ENCODE results near the gene UBXN6.

Gene UBXN6

DNA sequence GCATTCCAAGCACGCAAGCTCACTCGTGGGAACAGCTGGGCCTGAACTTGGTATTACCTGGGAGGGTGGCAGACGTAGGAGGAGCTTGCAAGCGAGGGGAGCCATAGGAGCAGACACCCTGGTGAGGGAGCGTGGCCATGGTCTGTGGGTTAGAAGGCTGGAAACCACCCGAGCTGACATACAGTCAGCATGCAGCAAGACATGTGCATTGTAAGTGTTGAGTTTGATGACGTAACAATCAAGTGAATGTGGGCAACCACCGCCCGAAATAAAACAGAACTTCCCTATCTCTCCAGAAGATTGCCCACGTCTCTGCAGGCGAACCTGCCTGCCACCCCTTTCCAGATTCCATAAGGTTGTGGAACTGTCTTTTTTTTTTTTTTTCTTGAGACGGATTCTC is 26.8 kb downstream of the UBXN6 start:
- TF ChIP-seq, protein P1, sequence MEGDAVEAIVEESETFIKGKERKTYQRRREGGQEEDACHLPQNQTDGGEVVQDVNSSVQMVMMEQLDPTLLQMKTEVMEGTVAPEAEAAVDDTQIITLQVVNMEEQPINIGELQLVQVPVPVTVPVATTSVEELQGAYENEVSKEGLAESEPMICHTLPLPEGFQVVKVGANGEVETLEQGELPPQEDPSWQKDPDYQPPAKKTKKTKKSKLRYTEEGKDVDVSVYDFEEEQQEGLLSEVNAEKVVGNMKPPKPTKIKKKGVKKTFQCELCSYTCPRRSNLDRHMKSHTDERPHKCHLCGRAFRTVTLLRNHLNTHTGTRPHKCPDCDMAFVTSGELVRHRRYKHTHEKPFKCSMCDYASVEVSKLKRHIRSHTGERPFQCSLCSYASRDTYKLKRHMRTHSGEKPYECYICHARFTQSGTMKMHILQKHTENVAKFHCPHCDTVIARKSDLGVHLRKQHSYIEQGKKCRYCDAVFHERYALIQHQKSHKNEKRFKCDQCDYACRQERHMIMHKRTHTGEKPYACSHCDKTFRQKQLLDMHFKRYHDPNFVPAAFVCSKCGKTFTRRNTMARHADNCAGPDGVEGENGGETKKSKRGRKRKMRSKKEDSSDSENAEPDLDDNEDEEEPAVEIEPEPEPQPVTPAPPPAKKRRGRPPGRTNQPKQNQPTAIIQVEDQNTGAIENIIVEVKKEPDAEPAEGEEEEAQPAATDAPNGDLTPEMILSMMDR (IDR thresholded peaks at IDR 0.05; ENCODE audit: low read length, missing control alignments), result no peak
- no peak overlapping the region for H3K4me3 ChIP-seq (replicated peaks; ENCODE audit: low read depth, low read length)
- no peak for DNase-seq (ENCODE audit: low read depth)

DNA sequence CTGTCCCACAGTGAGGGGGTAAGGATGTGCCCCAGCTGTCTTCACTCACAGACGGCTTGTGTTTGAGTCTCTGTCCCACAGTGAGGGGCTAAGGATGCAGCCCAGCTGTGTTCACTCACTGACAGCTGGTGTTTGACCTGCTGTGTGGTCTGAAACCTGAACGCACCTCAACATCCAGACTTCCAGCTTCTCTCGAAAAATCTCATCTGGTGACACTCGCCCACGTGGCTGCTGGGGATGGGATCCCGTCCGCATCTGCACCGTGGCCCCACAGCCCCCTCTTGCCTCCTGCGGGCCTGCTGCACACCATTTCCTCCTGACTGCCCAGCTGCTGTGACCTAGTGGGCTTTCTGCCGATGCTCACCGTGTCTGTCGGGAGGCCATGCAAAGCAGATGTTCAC is 27.8 kb downstream of the UBXN6 start:
- DNase-seq (ENCODE audit: low read depth), result no peak
- TF ChIP-seq, protein P1 (IDR thresholded peaks at IDR 0.05; ENCODE audit: low read length, missing control alignments), result no peak
- no peak overlapping the region for H3K4me3 ChIP-seq (replicated peaks; ENCODE audit: low read depth, low read length)

DNA sequence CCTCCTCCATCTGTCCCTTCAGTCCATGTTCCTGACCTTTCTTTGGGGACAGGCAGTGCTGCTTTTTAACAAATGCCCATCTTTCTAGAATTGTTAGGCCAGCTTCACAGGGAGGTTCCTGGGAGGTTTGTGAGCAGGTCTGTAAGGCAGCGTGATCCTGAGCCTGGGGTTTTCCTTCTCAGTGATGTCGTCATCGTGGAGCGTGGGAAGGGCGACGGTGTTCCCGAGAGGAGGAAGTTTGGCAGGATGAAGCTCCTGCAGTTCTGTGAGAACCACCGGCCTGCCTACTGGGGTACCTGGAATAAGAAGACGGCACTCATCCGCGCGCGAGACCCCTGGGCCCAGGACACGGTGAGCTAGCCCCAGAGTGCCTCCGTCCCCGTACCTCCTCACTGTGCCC is 28.3 kb downstream of the UBXN6 start:
- H3K4me3 ChIP-seq (replicated peaks; ENCODE audit: low read depth, low read length), result no peak overlapping the region
- TF ChIP-seq, protein P1 (IDR thresholded peaks at IDR 0.05; ENCODE audit: low read length, missing control alignments), result no peak
- no peak for DNase-seq (ENCODE audit: low read depth)

DNA sequence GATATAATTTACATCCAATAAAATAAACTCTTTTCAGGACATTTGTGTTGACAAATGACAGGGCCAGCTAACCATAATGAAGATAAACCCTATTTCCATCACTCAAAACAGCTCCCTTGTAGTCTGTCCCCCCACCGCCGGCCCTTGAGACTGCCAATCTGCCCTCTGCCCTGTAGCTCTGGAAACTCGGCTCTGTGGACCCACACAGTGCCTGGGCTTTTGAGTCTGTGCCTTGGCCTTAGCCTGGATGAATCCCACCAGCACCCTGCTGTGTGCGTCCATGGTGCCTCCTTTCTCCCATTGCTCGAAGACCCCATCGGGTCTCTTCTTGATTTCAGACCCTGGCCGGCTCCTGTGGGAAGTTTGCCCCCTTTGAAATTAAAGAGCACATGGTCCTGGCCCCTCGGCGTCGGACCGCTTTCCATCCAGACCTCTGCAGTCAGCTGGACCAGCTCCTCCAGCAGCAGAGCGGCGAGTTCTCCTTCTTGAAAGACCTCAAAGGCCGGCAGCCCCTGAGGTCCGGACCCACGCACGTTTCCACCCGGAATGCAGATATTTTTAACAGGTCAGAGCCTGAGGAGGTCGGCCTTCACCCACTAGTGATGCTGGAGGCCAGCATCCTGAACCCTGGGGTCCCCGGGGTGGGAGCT is 29.1 kb downstream of the UBXN6 start:
- no peak for DNase-seq (ENCODE audit: low read depth)
- TF ChIP-seq, protein P1 (IDR thresholded peaks at IDR 0.05; ENCODE audit: low read length, missing control alignments), result no peak
- no peak overlapping the region for H3K4me3 ChIP-seq (replicated peaks; ENCODE audit: low read depth, low read length)

DNA sequence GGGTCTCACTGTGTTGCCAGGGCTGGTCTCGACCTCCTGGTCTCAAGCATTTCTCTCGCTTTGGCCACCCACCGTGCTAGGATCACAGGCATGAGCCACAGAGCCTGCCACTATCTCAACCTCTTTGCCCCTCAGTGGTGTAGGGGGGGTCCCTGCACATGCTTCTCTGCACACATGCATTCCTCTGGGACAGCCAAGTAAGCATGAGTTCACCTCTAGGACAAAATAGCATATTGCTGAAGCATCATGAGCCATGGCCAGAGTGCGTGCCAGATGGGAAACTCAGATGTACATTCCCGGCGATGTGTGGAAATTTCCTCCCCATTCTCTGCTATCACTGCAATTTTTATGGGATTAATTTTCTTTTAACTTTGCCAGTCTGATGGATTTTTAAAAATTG is 32.1 kb downstream of the UBXN6 start:
- DNase-seq (ENCODE audit: low read depth), result peak; percentile 74
- H3K4me3 ChIP-seq (replicated peaks; ENCODE audit: low read depth, low read length), result no peak overlapping the region
- TF ChIP-seq, protein P1 (IDR thresholded peaks at IDR 0.05; ENCODE audit: low read length, missing control alignments), result no peak

- H3K4me3 ChIP-seq (replicated peaks; ENCODE audit: low read depth, low read length), result no peak overlapping the region
- no peak for DNase-seq (ENCODE audit: low read depth)
- TF ChIP-seq, protein P1 (IDR thresholded peaks at IDR 0.05; ENCODE audit: low read length, missing control alignments), result no peak
Measured at GRCh38 chr19:4423416-4424126, 34.0 kb downstream of the UBXN6 start.

GRCh38 chr19:4416268-4416667 is 41.3 kb downstream of the UBXN6 start:
- TF ChIP-seq, protein P1 (IDR thresholded peaks at IDR 0.05; ENCODE audit: low read length, missing control alignments), result no peak
- DNase-seq (ENCODE audit: low read depth), result no peak
- H3K4me3 ChIP-seq (replicated peaks; ENCODE audit: low read depth, low read length), result no peak overlapping the region

Data from fibroblast of pulmonary artery (primary cell).